ENCODE results near the gene TBC1D30.
"Not testable (repeated sequence)": the region's sequence is repeated elsewhere in the genome, so short reads cannot be mapped to it uniquely, and the experiment has no call there.

DNA sequence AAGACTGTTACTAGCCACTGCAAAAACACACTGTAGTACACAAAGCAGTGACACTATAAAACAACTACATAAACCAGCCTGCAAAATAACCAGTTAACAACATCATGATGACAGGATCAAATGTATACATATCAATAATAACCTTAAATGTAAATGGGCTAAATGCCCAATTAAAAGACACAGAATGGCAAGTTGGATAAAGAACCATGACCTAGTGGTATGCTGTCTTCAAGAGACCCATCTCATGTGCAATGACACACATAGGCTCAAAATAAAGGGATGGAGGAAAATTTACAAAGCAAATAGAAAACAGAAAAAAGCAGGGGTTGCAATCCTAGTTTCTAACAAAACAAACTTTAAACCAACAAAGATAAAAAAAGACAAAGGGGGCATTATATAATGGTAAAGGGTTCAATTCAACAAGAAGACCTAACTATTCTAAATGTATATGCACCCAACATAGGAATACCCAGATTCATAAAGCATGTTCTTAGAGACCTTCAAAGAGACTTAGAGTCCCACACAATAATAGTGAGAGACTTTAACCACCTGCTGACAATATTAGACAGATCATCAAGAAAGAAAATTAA, 49.2 kb upstream of the TBC1D30 start:
- TF ChIP-seq, protein P1, sequence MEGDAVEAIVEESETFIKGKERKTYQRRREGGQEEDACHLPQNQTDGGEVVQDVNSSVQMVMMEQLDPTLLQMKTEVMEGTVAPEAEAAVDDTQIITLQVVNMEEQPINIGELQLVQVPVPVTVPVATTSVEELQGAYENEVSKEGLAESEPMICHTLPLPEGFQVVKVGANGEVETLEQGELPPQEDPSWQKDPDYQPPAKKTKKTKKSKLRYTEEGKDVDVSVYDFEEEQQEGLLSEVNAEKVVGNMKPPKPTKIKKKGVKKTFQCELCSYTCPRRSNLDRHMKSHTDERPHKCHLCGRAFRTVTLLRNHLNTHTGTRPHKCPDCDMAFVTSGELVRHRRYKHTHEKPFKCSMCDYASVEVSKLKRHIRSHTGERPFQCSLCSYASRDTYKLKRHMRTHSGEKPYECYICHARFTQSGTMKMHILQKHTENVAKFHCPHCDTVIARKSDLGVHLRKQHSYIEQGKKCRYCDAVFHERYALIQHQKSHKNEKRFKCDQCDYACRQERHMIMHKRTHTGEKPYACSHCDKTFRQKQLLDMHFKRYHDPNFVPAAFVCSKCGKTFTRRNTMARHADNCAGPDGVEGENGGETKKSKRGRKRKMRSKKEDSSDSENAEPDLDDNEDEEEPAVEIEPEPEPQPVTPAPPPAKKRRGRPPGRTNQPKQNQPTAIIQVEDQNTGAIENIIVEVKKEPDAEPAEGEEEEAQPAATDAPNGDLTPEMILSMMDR (conservative IDR thresholded peaks at IDR 0.05 in 1 of 2, IDR thresholded peaks at IDR 0.05 in 1 of 2; ENCODE audit: extremely low read depth in 1 of 2, insufficient read depth in 1 of 2, low read depth in 1 of 2, low read length in 2 of 2), result not testable (repeated sequence)
- not testable (repeated sequence) for TF ChIP-seq EZH2 (IDR thresholded peaks at IDR 0.05; ENCODE audit: borderline replicate concordance, low read length)

All from mammary epithelial cell (primary cell).